ENCODE measurements around the gene TMED6.

TMED6 gene

GRCh38 chr16:69378036-69378435 lies 26.4 kb upstream of the TMED6 start:
- Histone ChIP-seq H3K36me3 (peaks cover 54% of the 10 kb centered on the region), H3K4me3 (ENCODE audit: low read depth, low read length) (no peak overlapping the region), H3K27me3 (no peaks in the 10 kb centered on the region), H3K9me3 (no peaks in the 10 kb centered on the region), H3K4me1 (no peaks in the 10 kb centered on the region)
- no peak for TF ChIP-seq CTCF (IDR thresholded peaks at IDR 0.05; ENCODE audit: low read depth, low read length)
- no peak for DNase-seq

GRCh38 chr16:69376393-69377059 lies 24.9 kb upstream of the TMED6 start:
- no peaks in the 10 kb centered on the region for H3K9me3 ChIP-seq
- no peak for DNase-seq
- no peaks in the 10 kb centered on the region for H3K4me1 ChIP-seq
- H3K36me3 ChIP-seq, result peaks cover 48% of the 10 kb centered on the region
- no peaks in the 10 kb centered on the region for H3K27me3 ChIP-seq
- TF ChIP-seq CTCF (IDR thresholded peaks at IDR 0.05; ENCODE audit: low read depth, low read length), result no peak
- no peak overlapping the region for H3K4me3 ChIP-seq (ENCODE audit: low read depth, low read length)

- TF ChIP-seq CTCF (IDR thresholded peaks at IDR 0.05; ENCODE audit: low read depth, low read length), result no peak
- H3K36me3 ChIP-seq, result peaks cover 38% of the 10 kb centered on the region
- no peak for DNase-seq
- H3K27me3 ChIP-seq, result no peaks in the 10 kb centered on the region
- no peak overlapping the region for H3K4me3 ChIP-seq (ENCODE audit: low read depth, low read length)
- no peaks in the 10 kb centered on the region for H3K9me3 ChIP-seq
- H3K4me1 ChIP-seq, result no peaks in the 10 kb centered on the region
These were observed 21.4 kb upstream of the TMED6 start for GRCh38 chr16:69373019-69373418.

DNA sequence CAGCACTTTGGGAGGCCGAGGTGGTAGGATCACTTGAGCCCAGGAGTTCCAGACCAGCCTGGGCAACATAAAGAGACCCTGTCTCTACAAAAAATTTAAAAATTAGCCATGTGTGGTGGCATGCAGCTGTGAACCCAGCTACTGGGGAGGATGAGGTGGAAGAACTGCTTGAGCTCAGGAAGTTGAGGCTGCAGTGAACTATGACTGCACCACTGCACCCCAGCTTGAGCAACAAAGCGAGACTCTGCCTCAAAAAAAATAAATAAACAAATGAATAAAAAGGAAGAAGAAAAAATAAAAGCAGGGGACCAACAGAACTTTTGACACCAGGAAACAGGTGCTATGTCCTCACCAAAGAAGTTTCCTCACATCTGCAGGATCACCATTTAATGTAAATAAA lies 20.0 kb upstream of the TMED6 start:
- H3K9me3 ChIP-seq, result no peaks in the 10 kb centered on the region
- no peaks in the 10 kb centered on the region for H3K4me1 ChIP-seq
- peaks cover 41% of the 10 kb centered on the region for H3K36me3 ChIP-seq
- DNase-seq, result no peak
- TF ChIP-seq CTCF (IDR thresholded peaks at IDR 0.05; ENCODE audit: low read depth, low read length), result no peak
- no peak overlapping the region for H3K4me3 ChIP-seq (ENCODE audit: low read depth, low read length)
- no peaks in the 10 kb centered on the region for H3K27me3 ChIP-seq

- H3K36me3 ChIP-seq, result peaks cover 68% of the 10 kb centered on the region
- TF ChIP-seq CTCF (IDR thresholded peaks at IDR 0.05; ENCODE audit: low read depth, low read length), result no peak
These were observed 17.3 kb upstream of the TMED6 start for GRCh38 chr16:69368866-69369265.

DNA sequence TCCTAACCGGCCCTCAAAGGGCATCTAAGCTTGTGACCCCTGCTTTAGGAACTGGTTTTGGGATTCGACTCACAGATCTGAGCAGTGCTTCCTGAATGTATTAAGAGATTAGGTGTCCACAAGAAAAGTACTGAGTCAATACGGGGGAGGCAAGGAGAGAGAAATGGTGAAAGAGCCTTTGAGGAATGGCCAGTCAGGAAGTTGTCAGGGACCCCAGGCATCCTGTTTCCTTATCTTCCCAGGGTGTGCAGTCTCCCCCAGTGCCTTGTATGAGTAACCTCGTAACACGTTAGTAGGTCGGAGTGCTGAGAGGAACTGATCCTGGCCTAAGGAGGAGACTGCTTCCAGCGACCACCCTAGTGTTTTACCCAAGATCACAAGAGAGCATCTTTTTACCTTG lies 16.4 kb upstream of the TMED6 start:
- Histone ChIP-seq H3K4me1 (no peaks in the 10 kb centered on the region), H3K36me3 (peaks cover 68% of the 10 kb centered on the region), H3K27me3 (no peaks in the 10 kb centered on the region), H3K9me3 (no peaks in the 10 kb centered on the region), H3K4me3 (ENCODE audit: low read depth, low read length) (no peak overlapping the region)
- no peak for DNase-seq
- TF ChIP-seq CTCF (IDR thresholded peaks at IDR 0.05; ENCODE audit: low read depth, low read length), result no peak

More at GRCh38 chr16:69368866-69369265, 17.3 kb upstream of the TMED6 start:
- no peak overlapping the region for H3K4me3 ChIP-seq (ENCODE audit: low read depth, low read length)
- no peaks in the 10 kb centered on the region for H3K27me3 ChIP-seq
- no peaks in the 10 kb centered on the region for H3K4me1 ChIP-seq
- no peak for DNase-seq
- no peaks in the 10 kb centered on the region for H3K9me3 ChIP-seq
